H1 (cell line): Measurements from ENCODE around the gene GAMT. TPM values are rescaled to one million over a fixed set of nuclear protein-coding genes. Genes with fewer than 3 reads are reported as not detected.

ENCODE experiments used
- CTCF ChIA-PET: fragments of 300-600 bp; sonication (Branson Sonifier 250); formaldehyde crosslinking; loops from one replicate; lab custom pipeline; 2021; ENCODE audit not compliant: partially characterized antibody; lab: Charles Lee
- POLR2A ChIA-PET: fragments of 300-600 bp; sonication (Branson Sonifier 250); formaldehyde crosslinking; loops from one replicate; lab custom pipeline; 2021; ENCODE audit warnings: inconsistent platforms; ENCODE audit not compliant: partially characterized antibody; lab: Charles Lee
- DNase-seq, 2 experiments: peaks; one replicate each; pipeline versions ENCODE4 v3.0.0 to v3.0.0-alpha.2; 2010 to 2022; ENCODE audit warnings: low spot score in 2 of 2, low read depth in 1 of 2, mixed read lengths in 1 of 2
- FAIRE-seq: peaks from 2 replicates; lab custom pipeline; 2011; peaks lifted over from hg19 to GRCh38; lab: Jason Lieb, UNC
- H2AFZ ChIP-seq: 2 replicates; pipeline ENCODE4 v1.8.1; 2012; ENCODE audit warnings: low read length, inconsistent platforms
- H2AK5ac ChIP-seq: 2 replicates; pipeline ENCODE4 v1.6.1; 2013; ENCODE audit warnings: low read depth, low read length
- H2BK120ac ChIP-seq: replicated peaks from 2 replicates; pipeline ENCODE3; 2013; ENCODE audit warnings: low read depth, low read length, inconsistent platforms
- H2BK12ac ChIP-seq: 2 replicates; pipeline ENCODE4 v1.6.1; 2013; ENCODE audit warnings: low read depth, low read length
- H2BK15ac ChIP-seq: 2 replicates; pipeline ENCODE4 v1.6.1; 2013; ENCODE audit warnings: low read length
- H2BK20ac ChIP-seq: 2 replicates; pipeline ENCODE4 v1.6.1; 2013; ENCODE audit warnings: low read length
- H2BK5ac ChIP-seq: 2 replicates; pipeline ENCODE4 v1.6.1; 2013; ENCODE audit warnings: low read depth, low read length
- H3K14ac ChIP-seq: 2 replicates; pipeline ENCODE4 v1.6.1; 2013; ENCODE audit warnings: inconsistent platforms; ENCODE audit not compliant: insufficient read length
- H3K18ac ChIP-seq: 2 replicates; pipeline ENCODE4 v1.6.1; 2013; ENCODE audit warnings: low read length; ENCODE audit errors: extremely low read depth
- H3K23ac ChIP-seq: 2 replicates; pipeline ENCODE4 v1.6.1; 2013; ENCODE audit warnings: inconsistent platforms; ENCODE audit not compliant: insufficient read length
- H3K23me2 ChIP-seq: 2 replicates; pipeline ENCODE4 v1.6.1; 2013; ENCODE audit warnings: low read depth, low read length
- H3K27ac ChIP-seq: 2 replicates; pipeline ENCODE4 v1.6.1; 2011; ENCODE audit warnings: low read depth, low read length, inconsistent platforms
- H3K27me3 ChIP-seq, 4 experiments: replicated peaks in 1 of 4; 1 replicate in 1 of 4; 2 replicates in 3 of 4; pipeline versions ENCODE4 v1.6.1 to v1.8.1; 2011 to 2013; ENCODE audit warnings: low read length in 3 of 4, mild to moderate bottlenecking in 3 of 4, inconsistent platforms in 2 of 4, mixed read lengths in 2 of 4, moderate library complexity in 1 of 4; ENCODE audit not compliant: control insufficient read depth in 3 of 4, insufficient read depth in 3 of 4; ENCODE audit errors: extremely low read depth in 1 of 4
- H3K36me3 ChIP-seq, 4 experiments: 2 replicates each; pipeline versions ENCODE4 v1.6.1 to v1.8.1; 2011 to 2013; ENCODE audit warnings: mild to moderate bottlenecking in 4 of 4, low read length in 3 of 4, moderate library complexity in 2 of 4, control low read depth in 1 of 4, inconsistent platforms in 1 of 4; ENCODE audit not compliant: insufficient read depth in 4 of 4, control insufficient read depth in 2 of 4
- H3K4ac ChIP-seq: replicated peaks from 2 replicates; pipeline ENCODE3; 2013; ENCODE audit warnings: low read length, low read depth, mixed read lengths, inconsistent platforms; ENCODE audit not compliant: insufficient read length
- H3K4me1 ChIP-seq, 4 experiments: replicated peaks in 1 of 4; 1 replicate in 1 of 4; 2 replicates in 3 of 4; pipeline versions ENCODE4 v1.6.1 to v1.8.1; 2011 to 2013; ENCODE audit warnings: low read length in 3 of 4, inconsistent platforms in 2 of 4, mixed read lengths in 1 of 4; ENCODE audit not compliant: insufficient read depth in 4 of 4, control insufficient read depth in 3 of 4
- H3K4me2 ChIP-seq, 2 experiments: 2 replicates each; pipeline versions ENCODE4 v1.6.1 to v1.8.1; 2011 to 2013; ENCODE audit warnings: low read depth in 2 of 2, low read length in 2 of 2, control low read depth in 1 of 2, inconsistent platforms in 1 of 2, mild to moderate bottlenecking in 1 of 2; ENCODE audit not compliant: insufficient read depth in 1 of 2
- H3K4me3 ChIP-seq, 4 experiments: fragments of 200-600, 300-600 bp in 1 of 4; sonication (generic), shearing (Covaris generic), sonication (Bioruptor Twin) in 1 of 4; 2 replicates each; pipeline versions ENCODE4 v1.5.1 to v1.8.1; 2011 to 2016; ENCODE audit warnings: low read length in 4 of 4, low read depth in 3 of 4, control low read depth in 2 of 4, inconsistent platforms in 2 of 4, mild to moderate bottlenecking in 2 of 4, mixed read lengths in 1 of 4, moderate library complexity in 1 of 4; ENCODE audit not compliant: insufficient read depth in 2 of 4; ENCODE audit errors: extremely low read depth in 1 of 4
- H3K56ac ChIP-seq: replicated peaks from 2 replicates; pipeline ENCODE3; 2013; ENCODE audit warnings: low read depth, mild to moderate bottlenecking, mixed read lengths, low read length, inconsistent platforms; ENCODE audit not compliant: insufficient read length
- H3K79me1 ChIP-seq: 2 replicates; pipeline ENCODE4 v1.6.1; 2013; ENCODE audit warnings: low read depth, low read length, control low read depth
- H3K79me2 ChIP-seq, 2 experiments: 2 replicates each; pipeline versions ENCODE4 v1.6.1 to v1.8.1; 2012 to 2013; ENCODE audit warnings: low read length in 2 of 2, mild to moderate bottlenecking in 2 of 2, inconsistent platforms in 1 of 2; ENCODE audit not compliant: insufficient read depth in 2 of 2, control insufficient read depth in 1 of 2
- H3K9ac ChIP-seq, 4 experiments: replicated peaks in 1 of 4; 1 replicate in 1 of 4; 2 replicates in 3 of 4; pipeline versions ENCODE4 v1.6.1 to v1.8.1; 2011 to 2013; ENCODE audit warnings: low read depth in 3 of 4, low read length in 3 of 4, control low read depth in 2 of 4, mild to moderate bottlenecking in 2 of 4, moderate library complexity in 2 of 4, inconsistent platforms in 1 of 4; ENCODE audit errors: extremely low read depth in 1 of 4
- H3K9me3 ChIP-seq, 2 experiments: 2 replicates each; pipeline versions ENCODE4 v1.6.1 to v1.8.1; 2012 to 2013; ENCODE audit warnings: mild to moderate bottlenecking in 2 of 2, moderate library complexity in 2 of 2, control low read depth in 1 of 2, inconsistent platforms in 1 of 2, low read depth in 1 of 2, low read length in 1 of 2, mixed read lengths in 1 of 2; ENCODE audit not compliant: insufficient read depth in 2 of 2
- H4K20me1 ChIP-seq, 2 experiments: replicated peaks in 1 of 2; 2 replicates each; pipeline versions ENCODE3 to v1.8.1; 2011 to 2013; ENCODE audit warnings: inconsistent platforms in 2 of 2, low read length in 2 of 2, mild to moderate bottlenecking in 1 of 2; ENCODE audit not compliant: insufficient read depth in 2 of 2, control insufficient read depth in 1 of 2
- H4K5ac ChIP-seq: 2 replicates; pipeline ENCODE4 v1.6.1; 2013; ENCODE audit warnings: low read length, low read depth, mixed read lengths, inconsistent platforms; ENCODE audit not compliant: insufficient read length
- H4K8ac ChIP-seq: 2 replicates; pipeline ENCODE4 v1.8.0; 2013; ENCODE audit warnings: mild to moderate bottlenecking, moderate library complexity, low read length, inconsistent platforms; ENCODE audit not compliant: insufficient read depth; ENCODE audit errors: extremely low read depth
- H4K91ac ChIP-seq: replicated peaks from 2 replicates; pipeline ENCODE3; 2013; ENCODE audit warnings: low read length, mixed read lengths, inconsistent platforms; ENCODE audit not compliant: insufficient read length
- WGBS, 2 experiments: shearing (Covaris generic) in 1 of 2; methylation state at CpG; one replicate each; pipeline versions ENCODE4 v1.1.6 to v1.1.7; 2013 to 2015; ENCODE audit warnings: low lambda C conversion rate in 2 of 2, mixed read lengths in 2 of 2, inconsistent platforms in 1 of 2, low coverage in 1 of 2, missing lambda C conversion rate in 1 of 2; ENCODE audit not compliant: insufficient replicate concordance in 2 of 2, insufficient coverage in 1 of 2, insufficient read length in 1 of 2; ENCODE audit errors: extremely low coverage in 1 of 2, missing lambda C conversion rate in 1 of 2; 5-methylcytosine and 5-hydroxymethylcytosine counted together
- polyA plus RNA-seq, 7 experiments: library from polyadenylated mRNA; depleted of rRNA in 3 of 7; stranded (reverse) in 5 of 7; unstranded in 2 of 7; fragments of >200 nt in 5 of 7; fragments of 200-250 nt in 2 of 7; gene quantifications; 1 replicate in 5 of 7; 2 replicates in 1 of 7; 4 replicates in 1 of 7; pipeline versions ENCODE4 v1.2.1 to v1.2.3, GENCODE V29; 2011 to 2013; ENCODE audit warnings: missing spikeins in 2 of 7, mixed read lengths in 2 of 7
- total RNA-seq: library from RNA; stranded (reverse); fragmentation: NEBNext Ultra II Directional; extraction: Animal tissue kit (Norgen Biotek cat#: 25700); gene quantifications from 2 replicates; pipeline ENCODE4 v1.2.1, GENCODE V29; 2021

Gene GAMT
- total and polyA plus RNA-seq, 2 of the 8 experiments (the other 6 are each of a cell fraction or from before 2014, with no cell fraction given) = 17.2 to 35.6 TPM

- H3K4me3 ChIP-seq = no peak overlapping the region
- no peak overlapping the region for H4K8ac ChIP-seq
- DNase-seq (no peak), FAIRE-seq (no peak)
- H4K5ac ChIP-seq = no peak overlapping the region
- H4K20me1 ChIP-seq = peaks cover 2 to 13% of the 10 kb centered on the region in 2 experiments
- ChIA-PET CTCF (interaction anchor here (1.1 to 1.7 kb wide), 3 partner anchors 10 to 108 kb away, joined by 3 to 5 read pairs (median 4); no protein-coding TSS in a partner anchor), POLR2A (interaction anchor here (0.6 to 1.6 kb wide), 4 partner anchors 16 to 118 kb away, joined by 3 to 8 read pairs (median 3); partner anchors contain the start of gene CIRBP)
- no peak overlapping the region for H4K91ac ChIP-seq
- no peak overlapping the region; the same call in 1 of the 2 replicates for H2BK5ac ChIP-seq
- H3K23me2 ChIP-seq = peaks cover 6% of the 10 kb centered on the region; the same call in 1 of the 2 replicates
- no peak overlapping the region for H2AFZ ChIP-seq
- no peak overlapping the region for H3K27ac ChIP-seq
- peaks cover 0 to 3% (median 0%) of the 10 kb centered on the region in 4 experiments; a peak in 2 of 7 replicates for H3K4me1 ChIP-seq
- H3K4ac ChIP-seq = no peak overlapping the region
- H2BK120ac ChIP-seq = no peak overlapping the region
- no peak overlapping the region for H3K56ac ChIP-seq
- no peak overlapping the region for H3K23ac ChIP-seq
- H2BK12ac ChIP-seq = no peak overlapping the region
- no peak overlapping the region for H3K14ac ChIP-seq
- WGBS, 2 experiments = 95% methylated on average over 35 of the region's 39 CpGs; no CpG with 5 or more reads in 1 of the 2 experiments
- no peaks in the 10 kb centered on the region; a peak in 1 of 4 replicates for H3K9me3 ChIP-seq
- H3K79me1 ChIP-seq = 0 out of 2 replicates have a peak, but pooled peaks cover 9% of the 10 kb centered on the region
- H3K27me3 ChIP-seq = no peaks in the 10 kb centered on the region
- peaks cover 0 to 16% (median 8%) of the 10 kb centered on the region in 4 experiments; a peak in 6 of 8 replicates for H3K36me3 ChIP-seq
- H3K18ac ChIP-seq = no peak overlapping the region
- H2AK5ac ChIP-seq = no peak overlapping the region
- no peak overlapping the region for H2BK20ac ChIP-seq
- H3K4me2 ChIP-seq = no peak overlapping the region
- peaks cover 0 to 4% of the 10 kb centered on the region in 2 experiments; a peak in 1 of 4 replicates for H3K79me2 ChIP-seq
- no peak overlapping the region for H3K9ac ChIP-seq
- H2BK15ac ChIP-seq = no peak overlapping the region
Observed at GRCh38 chr19:1386945-1387683, 14.2 kb downstream of the GAMT start.
